Skeletal muscle cell (primary cell): Measurements from ENCODE around the gene SOX2.

ENCODE experiments used
- DNase-seq: peaks from one replicate; pipeline ENCODE4 v3.0.0-alpha.2; 2010; ENCODE audit warnings: low read depth
- H3K4me3 ChIP-seq: 2 replicates; pipeline ENCODE4 v1.5.1; 2011; ENCODE audit warnings: low read depth, mild to moderate bottlenecking, control low read depth, low read length, moderate library complexity

Gene SOX2

GRCh38 chr3:181703601-181704420, 7.9 kb upstream of the SOX2 start:
- no peak overlapping the region for H3K4me3 ChIP-seq

GRCh38 chr3:181704421-181705085, 7.2 kb upstream of the SOX2 start:
- DNase-seq: no peak
- no peak overlapping the region for H3K4me3 ChIP-seq

More at GRCh38 chr3:181703601-181704420, 7.9 kb upstream of the SOX2 start:
- no peak for DNase-seq

- no peak for DNase-seq
- H3K4me3 ChIP-seq: no peak overlapping the region
Measured at GRCh38 chr3:181705086-181705480, 6.6 kb upstream of the SOX2 start.

- no peak overlapping the region for H3K4me3 ChIP-seq
- no peak for DNase-seq
Measured at GRCh38 chr3:181707980-181708379, 3.7 kb upstream of the SOX2 start.

- no peak overlapping the region for H3K4me3 ChIP-seq
- DNase-seq: no peak
Measured at GRCh38 chr3:181709537-181710279, 2.0 kb upstream of the SOX2 start.

GRCh38 chr3:181710345-181711291, 1.1 kb upstream of the SOX2 start:
- H3K4me3 ChIP-seq: no peak overlapping the region
- DNase-seq: no peak

GRCh38 chr3:181712226-181712552, 464 bp downstream of the SOX2 start:
- H3K4me3 ChIP-seq: peak overlapping the region; percentile 24
- no peak for DNase-seq

- H3K4me3 ChIP-seq: peak overlapping the region; percentile 24
- DNase-seq: no peak
Measured at GRCh38 chr3:181712553-181713279, 991 bp downstream of the SOX2 start.

- no peak for DNase-seq
- no peak overlapping the region for H3K4me3 ChIP-seq
Measured at GRCh38 chr3:181713280-181713647, 1.5 kb downstream of the SOX2 start.

- DNase-seq: no peak
- H3K4me3 ChIP-seq: no peak overlapping the region
Measured at GRCh38 chr3:181713676-181714612, 2.2 kb downstream of the SOX2 start.

- H3K4me3 ChIP-seq: no peak overlapping the region
- DNase-seq: no peak
Measured at GRCh38 chr3:181715571-181716340, 4.0 kb downstream of the SOX2 start.

GRCh38 chr3:181716966-181717365, 5.2 kb downstream of the SOX2 start:
- no peak overlapping the region for H3K4me3 ChIP-seq
- no peak for DNase-seq

- DNase-seq: no peak
- H3K4me3 ChIP-seq: no peak overlapping the region
Measured at GRCh38 chr3:181717549-181718171, 5.9 kb downstream of the SOX2 start.

GRCh38 chr3:181718369-181718768, 6.6 kb downstream of the SOX2 start:
- no peak overlapping the region for H3K4me3 ChIP-seq
- no peak for DNase-seq

GRCh38 chr3:181718987-181719911, 7.5 kb downstream of the SOX2 start:
- DNase-seq: no peak
- no peak overlapping the region for H3K4me3 ChIP-seq
